Fibroblast of pulmonary artery (primary cell): ENCODE measurements around the gene RER1.
A peak's percentile ranks its signal among the peaks of the same experiment; 100 is the strongest.

Experiments
- DNase-seq: peaks from one replicate; pipeline ENCODE4 v3.0.0-alpha.2; 2010; ENCODE audit warnings: low read depth
- H3K4me3 ChIP-seq: replicated peaks from 2 replicates; pipeline ENCODE4 v1.5.1; 2011; ENCODE audit warnings: low read depth, mild to moderate bottlenecking, control low read depth, low read length, moderate library complexity
- TF ChIP-seq, protein P1 (sequence below): IDR thresholded peaks from 2 replicates; pipeline ENCODE4 v1.5.1; 2011; ENCODE audit warnings: mild to moderate bottlenecking, control low read depth, low read length, inconsistent platforms; ENCODE audit errors: missing control alignments

Gene RER1

DNA sequence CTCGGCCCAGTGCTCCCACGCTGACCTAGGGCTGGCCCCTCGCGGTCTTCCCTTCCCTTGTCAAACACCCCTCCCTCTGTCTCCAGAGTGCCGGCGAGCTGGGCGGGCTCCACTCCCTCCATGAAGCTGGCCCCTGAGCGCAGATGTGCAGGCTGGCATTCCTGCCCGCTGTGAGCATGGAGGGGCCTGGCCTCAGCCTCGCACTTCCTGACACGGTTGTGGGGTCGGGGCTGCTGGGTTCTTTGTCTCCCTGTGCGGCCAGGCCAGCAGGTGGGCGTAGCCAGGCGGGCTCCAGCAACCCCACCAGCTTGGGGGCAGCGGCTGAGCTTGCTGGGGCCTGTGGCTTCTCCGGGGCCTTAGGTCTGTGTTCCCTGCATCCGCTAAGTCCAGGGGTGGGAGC, 34.9 kb downstream of the RER1 start:
- TF ChIP-seq, protein P1, sequence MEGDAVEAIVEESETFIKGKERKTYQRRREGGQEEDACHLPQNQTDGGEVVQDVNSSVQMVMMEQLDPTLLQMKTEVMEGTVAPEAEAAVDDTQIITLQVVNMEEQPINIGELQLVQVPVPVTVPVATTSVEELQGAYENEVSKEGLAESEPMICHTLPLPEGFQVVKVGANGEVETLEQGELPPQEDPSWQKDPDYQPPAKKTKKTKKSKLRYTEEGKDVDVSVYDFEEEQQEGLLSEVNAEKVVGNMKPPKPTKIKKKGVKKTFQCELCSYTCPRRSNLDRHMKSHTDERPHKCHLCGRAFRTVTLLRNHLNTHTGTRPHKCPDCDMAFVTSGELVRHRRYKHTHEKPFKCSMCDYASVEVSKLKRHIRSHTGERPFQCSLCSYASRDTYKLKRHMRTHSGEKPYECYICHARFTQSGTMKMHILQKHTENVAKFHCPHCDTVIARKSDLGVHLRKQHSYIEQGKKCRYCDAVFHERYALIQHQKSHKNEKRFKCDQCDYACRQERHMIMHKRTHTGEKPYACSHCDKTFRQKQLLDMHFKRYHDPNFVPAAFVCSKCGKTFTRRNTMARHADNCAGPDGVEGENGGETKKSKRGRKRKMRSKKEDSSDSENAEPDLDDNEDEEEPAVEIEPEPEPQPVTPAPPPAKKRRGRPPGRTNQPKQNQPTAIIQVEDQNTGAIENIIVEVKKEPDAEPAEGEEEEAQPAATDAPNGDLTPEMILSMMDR = no peak
- H3K4me3 ChIP-seq = no peak overlapping the region
- no peak for DNase-seq

DNA sequence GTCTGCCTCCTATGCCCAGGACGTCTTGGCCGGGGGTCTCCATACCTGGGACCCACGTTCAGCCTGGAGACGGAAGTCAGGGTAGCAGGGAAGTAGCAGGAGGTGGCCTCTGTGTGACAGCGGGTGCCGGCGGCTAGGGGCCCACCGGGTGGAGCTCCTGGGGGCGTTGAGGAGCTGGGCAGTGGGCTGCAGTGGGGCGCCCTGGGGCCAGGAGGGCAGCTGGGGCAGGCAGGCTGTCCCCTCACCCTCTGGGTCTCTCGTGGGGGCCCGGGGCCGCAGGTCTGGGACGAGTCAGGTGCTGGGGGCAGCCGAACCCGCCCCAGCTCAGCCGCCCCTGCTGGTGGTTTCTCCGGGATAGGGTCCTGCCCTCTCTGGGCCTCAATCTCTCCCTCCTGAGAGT, 35.4 kb downstream of the RER1 start:
- no peak overlapping the region for H3K4me3 ChIP-seq

DNA sequence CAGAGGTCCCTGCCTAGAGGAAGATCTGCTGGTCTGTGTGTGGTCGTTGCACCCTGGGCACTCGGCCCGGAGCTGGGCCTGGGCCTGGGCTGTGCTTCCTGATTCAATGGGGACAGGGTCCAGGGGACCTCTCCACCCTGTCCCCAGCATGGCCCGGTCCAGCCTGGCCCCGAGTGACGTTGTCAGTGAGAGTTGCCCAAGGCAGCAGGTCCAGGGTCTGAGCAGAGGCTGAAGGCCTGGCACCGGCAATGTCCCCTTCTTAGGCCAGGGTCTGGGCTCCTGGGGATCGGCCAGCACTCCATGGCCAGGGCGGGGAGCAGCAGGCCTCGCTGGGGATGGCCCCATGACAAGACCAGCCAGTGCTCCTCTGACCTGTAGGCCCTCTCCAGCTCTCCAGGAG, 36.3 kb downstream of the RER1 start:
- no peak overlapping the region for H3K4me3 ChIP-seq
- TF ChIP-seq, protein P1 = no peak
- DNase-seq = no peak

More for the DNA sequence above, 35.4 kb downstream of the RER1 start:
- TF ChIP-seq, protein P1 = no peak
- DNase-seq = no peak

DNA sequence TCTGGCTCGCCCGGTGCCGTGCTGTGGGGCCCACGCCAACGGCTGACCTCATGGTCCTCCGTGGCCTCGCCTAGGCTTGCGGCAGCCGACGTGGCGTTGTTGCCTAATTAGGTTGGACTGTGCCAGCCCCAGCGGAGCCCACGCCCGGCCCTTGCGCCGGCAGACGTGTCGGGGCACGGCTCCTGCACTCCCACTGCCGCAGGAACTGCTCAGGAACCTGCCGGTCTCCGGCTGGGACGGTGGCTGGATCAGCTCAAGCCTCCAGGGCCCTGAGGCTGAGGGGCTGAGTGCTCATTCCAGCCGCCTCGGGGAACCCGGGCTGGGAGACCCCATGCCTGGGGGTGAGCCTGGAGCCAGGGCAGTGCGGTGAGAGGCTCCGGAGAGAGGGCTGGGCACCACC, 36.8 kb downstream of the RER1 start:
- no peak overlapping the region for H3K4me3 ChIP-seq
- TF ChIP-seq, protein P1 = no peak

GRCh38 chr1:2429780-2430591, 38.3 kb downstream of the RER1 start:
- TF ChIP-seq, protein P1 = peak; percentile 24
- no peak for DNase-seq
- H3K4me3 ChIP-seq = no peak overlapping the region

More for the DNA sequence above, 36.8 kb downstream of the RER1 start:
- no peak for DNase-seq

GRCh38 chr1:2430592-2430973, 38.9 kb downstream of the RER1 start:
- DNase-seq = no peak
- no peak overlapping the region for H3K4me3 ChIP-seq
- TF ChIP-seq, protein P1 = no peak

DNA sequence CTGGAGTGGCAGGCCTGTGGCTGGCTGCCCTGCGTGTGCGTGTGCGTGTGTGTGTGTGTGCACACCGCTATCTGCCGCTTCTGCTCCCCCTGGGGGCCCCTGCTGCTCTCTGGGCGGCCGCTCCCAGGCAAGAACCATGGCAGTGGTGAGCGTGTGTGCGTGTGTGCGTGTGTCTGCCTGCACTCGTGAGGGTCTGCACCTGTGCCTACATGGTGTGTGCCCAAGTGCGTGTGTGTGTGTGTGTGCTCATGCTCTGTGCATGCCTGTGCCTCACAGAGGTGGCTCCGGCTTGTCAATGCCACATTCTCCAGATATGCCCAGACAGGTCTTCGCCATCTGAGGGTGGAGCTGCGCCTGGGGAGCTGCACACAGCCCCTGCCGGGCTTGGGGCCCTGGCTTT, 39.5 kb downstream of the RER1 start:
- H3K4me3 ChIP-seq = no peak overlapping the region
- no peak for DNase-seq
- TF ChIP-seq, protein P1 = no peak
